H9 (cell line): ENCODE measurements around the gene LEMD1. TPM values are rescaled to one million over a fixed set of nuclear protein-coding genes. Genes with fewer than 3 reads are reported as not detected.

ENCODE experiments used
- DNase-seq: peaks from one replicate; pipeline ENCODE4 v3.0.0-alpha.2; 2017
- H2AFZ ChIP-seq: one replicate; pipeline ENCODE4 v1.6.1; 2013; ENCODE audit warnings: mild to moderate bottlenecking, low read length, control low read depth, moderate library complexity
- H2AK5ac ChIP-seq: 2 replicates; pipeline ENCODE4 v1.6.1; 2013; ENCODE audit warnings: low read length, control low read depth, mixed read lengths; ENCODE audit not compliant: insufficient read length
- H2BK120ac ChIP-seq: one replicate; pipeline ENCODE4 v1.6.1; 2013; ENCODE audit warnings: low read depth, mild to moderate bottlenecking, low read length, control low read depth, inconsistent platforms; ENCODE audit not compliant: poor library complexity, severe bottlenecking
- H2BK12ac ChIP-seq: 2 replicates; pipeline ENCODE4 v1.6.1; 2013; ENCODE audit warnings: low read length, control low read depth, mixed read lengths, low read depth; ENCODE audit not compliant: insufficient read length
- H2BK15ac ChIP-seq: 2 replicates; pipeline ENCODE4 v1.6.1; 2013; ENCODE audit warnings: low read depth, low read length, control low read depth
- H2BK20ac ChIP-seq: one replicate; pipeline ENCODE4 v1.6.1; 2013; ENCODE audit warnings: low read depth, mild to moderate bottlenecking, low read length, control low read depth, inconsistent platforms; ENCODE audit not compliant: poor library complexity, severe bottlenecking
- H2BK5ac ChIP-seq: 2 replicates; pipeline ENCODE4 v1.6.1; 2013; ENCODE audit warnings: low read length, control low read depth, mixed read lengths; ENCODE audit not compliant: insufficient read length
- H3K14ac ChIP-seq: 2 replicates; pipeline ENCODE4 v1.6.1; 2013; ENCODE audit warnings: low read length, control low read depth; ENCODE audit not compliant: insufficient read depth
- H3K18ac ChIP-seq: 2 replicates; pipeline ENCODE4 v1.6.1; 2013; ENCODE audit warnings: low read depth, mild to moderate bottlenecking, mixed read lengths, low read length, control low read depth; ENCODE audit not compliant: insufficient read length
- H3K23ac ChIP-seq: 2 replicates; pipeline ENCODE4 v1.6.1; 2013; ENCODE audit warnings: low read length, control low read depth, mixed read lengths, low read depth; ENCODE audit not compliant: insufficient read length
- H3K23me2 ChIP-seq: 2 replicates; pipeline ENCODE4 v1.6.1; 2013; ENCODE audit warnings: low read depth, mild to moderate bottlenecking, mixed read lengths, low read length, control low read depth; ENCODE audit not compliant: insufficient read length, poor library complexity, severe bottlenecking
- H3K27ac ChIP-seq: 2 replicates; pipeline ENCODE4 v1.5.1; 2013; ENCODE audit warnings: low read length, control low read depth, mixed read lengths, low read depth; ENCODE audit not compliant: insufficient read length
- H3K27me3 ChIP-seq: 2 replicates; pipeline ENCODE4 v1.6.1; 2013; ENCODE audit warnings: low read length, control low read depth, inconsistent platforms; ENCODE audit not compliant: insufficient read depth
- H3K4ac ChIP-seq: 2 replicates; pipeline ENCODE4 v1.6.1; 2013; ENCODE audit warnings: low read depth, mild to moderate bottlenecking, control low read depth, inconsistent platforms, low read length, moderate library complexity
- H3K4me1 ChIP-seq: 2 replicates; pipeline ENCODE4 v1.6.1; 2013; ENCODE audit warnings: low read length, control low read depth, inconsistent platforms; ENCODE audit not compliant: insufficient read depth
- H3K4me2 ChIP-seq: 2 replicates; pipeline ENCODE4 v1.6.1; 2013; ENCODE audit warnings: low read length, control low read depth, mixed read lengths; ENCODE audit not compliant: insufficient read length, insufficient read depth
- H3K56ac ChIP-seq: 2 replicates; pipeline ENCODE4 v1.6.1; 2013; ENCODE audit warnings: low read depth, mild to moderate bottlenecking, mixed read lengths, low read length, control low read depth; ENCODE audit not compliant: insufficient read length
- H3K79me1 ChIP-seq: 2 replicates; pipeline ENCODE4 v1.6.1; 2013; ENCODE audit warnings: low read depth, mild to moderate bottlenecking, moderate library complexity, low read length, control low read depth, inconsistent platforms; ENCODE audit not compliant: insufficient read depth, poor library complexity, severe bottlenecking
- H3K79me2 ChIP-seq: 2 replicates; pipeline ENCODE4 v1.6.1; 2013; ENCODE audit warnings: low read length, control low read depth, inconsistent platforms; ENCODE audit not compliant: insufficient read depth
- H3K9ac ChIP-seq: 2 replicates; pipeline ENCODE4 v1.6.1; 2013; ENCODE audit warnings: low read length, control low read depth, mixed read lengths; ENCODE audit not compliant: insufficient read length; ENCODE audit errors: extremely low read depth
- H3K9me3 ChIP-seq: one replicate; pipeline ENCODE4 v1.6.1; 2013; ENCODE audit warnings: low read depth, low read length, inconsistent platforms; ENCODE audit not compliant: control insufficient read depth
- H3T11ph ChIP-seq: one replicate; pipeline ENCODE4 v1.6.1; 2013; ENCODE audit warnings: mild to moderate bottlenecking, low read length, control low read depth, inconsistent platforms
- H4K20me1 ChIP-seq: one replicate; pipeline ENCODE4 v1.6.1; 2013; ENCODE audit not compliant: control insufficient read depth, insufficient read length, insufficient read depth
- H4K5ac ChIP-seq: 2 replicates; pipeline ENCODE4 v1.6.1; 2013; ENCODE audit warnings: low read depth, mild to moderate bottlenecking, mixed read lengths, low read length, control low read depth; ENCODE audit not compliant: insufficient read length
- H4K8ac ChIP-seq: replicated peaks from 2 replicates; pipeline ENCODE4 v1.6.1; 2013; ENCODE audit warnings: low read length, control low read depth, mixed read lengths, low read depth; ENCODE audit not compliant: insufficient read length
- H4K91ac ChIP-seq: 2 replicates; pipeline ENCODE4 v1.6.1; 2013; ENCODE audit warnings: low read depth, mild to moderate bottlenecking, moderate library complexity, mixed read lengths, low read length, control low read depth; ENCODE audit not compliant: insufficient read length
- H3K27ac Mint-ChIP-seq, 3 experiments: 2 replicates in 2 of 3; 3 replicates in 1 of 3; pipeline ENCODE4 v1.8.0; 2020 to 2021; ENCODE audit warnings: mixed read lengths in 3 of 3, mild to moderate bottlenecking in 1 of 3, moderate library complexity in 1 of 3
- H3K27me3 Mint-ChIP-seq: 2 replicates; pipeline ENCODE4 v1.8.0; 2021; ENCODE audit warnings: low read depth, mild to moderate bottlenecking, moderate library complexity, mixed read lengths
- H3K36me3 Mint-ChIP-seq, 3 experiments: 2 replicates in 2 of 3; 3 replicates in 1 of 3; pipeline ENCODE4 v1.8.0; 2020 to 2021; ENCODE audit warnings: low read depth in 3 of 3, mixed read lengths in 3 of 3; ENCODE audit not compliant: insufficient read depth in 1 of 3
- H3K4me1 Mint-ChIP-seq, 2 experiments: 2 replicates each; pipeline ENCODE4 v1.8.0; 2020; ENCODE audit warnings: mixed read lengths in 2 of 2
- H3K4me3 Mint-ChIP-seq, 2 experiments: 2 replicates in 1 of 2; 3 replicates in 1 of 2; pipeline ENCODE4 v1.8.0; 2020 to 2021; ENCODE audit warnings: mild to moderate bottlenecking in 2 of 2, mixed read lengths in 2 of 2, moderate library complexity in 1 of 2
- H3K9me3 Mint-ChIP-seq, 2 experiments: 2 replicates in 1 of 2; 3 replicates in 1 of 2; pipeline ENCODE4 v1.8.0; 2020; ENCODE audit warnings: mild to moderate bottlenecking in 2 of 2, mixed read lengths in 2 of 2, moderate library complexity in 1 of 2
- CTCF ChIP-seq: fragments of 200-600 bp; sonication (generic); conservative IDR thresholded peaks from 3 replicates; pipeline ENCODE4 v1.8.0; 2021; ENCODE audit warnings: antibody characterized with exemption, mild to moderate bottlenecking
- WGBS: extraction: QIAGEN DNeasy Blood & Tissue Kit; methylation state at CpG from one replicate; pipeline ENCODE4 v1.1.7; 2013; ENCODE audit warnings: missing lambda C conversion rate, low lambda C conversion rate, mixed read lengths; ENCODE audit not compliant: insufficient read length; ENCODE audit errors: extremely low coverage; 5-methylcytosine and 5-hydroxymethylcytosine counted together
- total RNA-seq: library from RNA; stranded (reverse); gene quantifications from 2 replicates; pipeline ENCODE4 v1.2.1, GENCODE V29; 2021

LEMD1 gene
- total RNA-seq, 1 experiment from 2014 or later: 11.8 TPM

- no peaks in the 10 kb centered on the region for H3K9me3 ChIP-seq
- H4K20me1 ChIP-seq: no peaks in the 10 kb centered on the region
- H4K8ac ChIP-seq: no peak overlapping the region
- no peaks in the 10 kb centered on the region for H3K79me2 ChIP-seq
- H3T11ph ChIP-seq: no peak overlapping the region
- H3K9ac ChIP-seq: no peak overlapping the region
- WGBS: no CpG with 5 or more reads among the region's 10 CpGs
- Mint-ChIP-seq H3K27me3 (peaks cover 10% of the 10 kb centered on the region), H3K27ac (no peak overlapping the region), H3K9me3 (no peaks in the 10 kb centered on the region), H3K4me1 (peaks cover 53 to 59% of the 10 kb centered on the region in 2 experiments), H3K4me3 (no peak overlapping the region), H3K36me3 (no peaks in the 10 kb centered on the region)
- no peak overlapping the region for H3K14ac ChIP-seq
- no peak overlapping the region for H4K5ac ChIP-seq
- no peak overlapping the region for H3K4me2 ChIP-seq
- H3K4ac ChIP-seq: no peak overlapping the region
- no peak overlapping the region for H3K27ac ChIP-seq
- no peak for DNase-seq
- no peaks in the 10 kb centered on the region for H3K23me2 ChIP-seq
- H2BK120ac ChIP-seq: no peak overlapping the region
- H2AFZ ChIP-seq: no peak overlapping the region
- no peak overlapping the region for H2BK12ac ChIP-seq
- H3K18ac ChIP-seq: no peak overlapping the region
- H3K27me3 ChIP-seq: no peaks in the 10 kb centered on the region
- H3K4me1 ChIP-seq: peaks cover 21% of the 10 kb centered on the region; the same call in 1 of the 2 replicates
- no peak overlapping the region for H2BK5ac ChIP-seq
- H3K79me1 ChIP-seq: no peaks in the 10 kb centered on the region
- no peak overlapping the region for H4K91ac ChIP-seq
- H3K23ac ChIP-seq: no peak overlapping the region
- no peak for TF ChIP-seq CTCF
- no peak overlapping the region for H3K56ac ChIP-seq
- H2BK15ac ChIP-seq: no peak overlapping the region
- no peak overlapping the region for H2BK20ac ChIP-seq
- H2AK5ac ChIP-seq: no peak overlapping the region
Measured at GRCh38 chr1:205374210-205375078, 47.4 kb downstream of the LEMD1 start.
